ENCODE results near the gene CLOCK.

- TF ChIP-seq, protein P1, sequence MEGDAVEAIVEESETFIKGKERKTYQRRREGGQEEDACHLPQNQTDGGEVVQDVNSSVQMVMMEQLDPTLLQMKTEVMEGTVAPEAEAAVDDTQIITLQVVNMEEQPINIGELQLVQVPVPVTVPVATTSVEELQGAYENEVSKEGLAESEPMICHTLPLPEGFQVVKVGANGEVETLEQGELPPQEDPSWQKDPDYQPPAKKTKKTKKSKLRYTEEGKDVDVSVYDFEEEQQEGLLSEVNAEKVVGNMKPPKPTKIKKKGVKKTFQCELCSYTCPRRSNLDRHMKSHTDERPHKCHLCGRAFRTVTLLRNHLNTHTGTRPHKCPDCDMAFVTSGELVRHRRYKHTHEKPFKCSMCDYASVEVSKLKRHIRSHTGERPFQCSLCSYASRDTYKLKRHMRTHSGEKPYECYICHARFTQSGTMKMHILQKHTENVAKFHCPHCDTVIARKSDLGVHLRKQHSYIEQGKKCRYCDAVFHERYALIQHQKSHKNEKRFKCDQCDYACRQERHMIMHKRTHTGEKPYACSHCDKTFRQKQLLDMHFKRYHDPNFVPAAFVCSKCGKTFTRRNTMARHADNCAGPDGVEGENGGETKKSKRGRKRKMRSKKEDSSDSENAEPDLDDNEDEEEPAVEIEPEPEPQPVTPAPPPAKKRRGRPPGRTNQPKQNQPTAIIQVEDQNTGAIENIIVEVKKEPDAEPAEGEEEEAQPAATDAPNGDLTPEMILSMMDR (conservative IDR thresholded peaks at IDR 0.05): no peak
- no peak for TF ChIP-seq EZH2 (IDR thresholded peaks at IDR 0.05; ENCODE audit: low read depth)
Observed at GRCh38 chr4:55410431-55410830, 136.3 kb downstream of the CLOCK start.
